ENCODE data around the gene NR0B2.
A peak's percentile ranks its signal among the peaks of the same experiment; 100 is the strongest.
"Not testable (repeated sequence)": the region's sequence is repeated elsewhere in the genome, so short reads cannot be mapped to it uniquely, and the experiment has no call there.

NR0B2 gene, protein sequence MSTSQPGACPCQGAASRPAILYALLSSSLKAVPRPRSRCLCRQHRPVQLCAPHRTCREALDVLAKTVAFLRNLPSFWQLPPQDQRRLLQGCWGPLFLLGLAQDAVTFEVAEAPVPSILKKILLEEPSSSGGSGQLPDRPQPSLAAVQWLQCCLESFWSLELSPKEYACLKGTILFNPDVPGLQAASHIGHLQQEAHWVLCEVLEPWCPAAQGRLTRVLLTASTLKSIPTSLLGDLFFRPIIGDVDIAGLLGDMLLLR

DNA sequence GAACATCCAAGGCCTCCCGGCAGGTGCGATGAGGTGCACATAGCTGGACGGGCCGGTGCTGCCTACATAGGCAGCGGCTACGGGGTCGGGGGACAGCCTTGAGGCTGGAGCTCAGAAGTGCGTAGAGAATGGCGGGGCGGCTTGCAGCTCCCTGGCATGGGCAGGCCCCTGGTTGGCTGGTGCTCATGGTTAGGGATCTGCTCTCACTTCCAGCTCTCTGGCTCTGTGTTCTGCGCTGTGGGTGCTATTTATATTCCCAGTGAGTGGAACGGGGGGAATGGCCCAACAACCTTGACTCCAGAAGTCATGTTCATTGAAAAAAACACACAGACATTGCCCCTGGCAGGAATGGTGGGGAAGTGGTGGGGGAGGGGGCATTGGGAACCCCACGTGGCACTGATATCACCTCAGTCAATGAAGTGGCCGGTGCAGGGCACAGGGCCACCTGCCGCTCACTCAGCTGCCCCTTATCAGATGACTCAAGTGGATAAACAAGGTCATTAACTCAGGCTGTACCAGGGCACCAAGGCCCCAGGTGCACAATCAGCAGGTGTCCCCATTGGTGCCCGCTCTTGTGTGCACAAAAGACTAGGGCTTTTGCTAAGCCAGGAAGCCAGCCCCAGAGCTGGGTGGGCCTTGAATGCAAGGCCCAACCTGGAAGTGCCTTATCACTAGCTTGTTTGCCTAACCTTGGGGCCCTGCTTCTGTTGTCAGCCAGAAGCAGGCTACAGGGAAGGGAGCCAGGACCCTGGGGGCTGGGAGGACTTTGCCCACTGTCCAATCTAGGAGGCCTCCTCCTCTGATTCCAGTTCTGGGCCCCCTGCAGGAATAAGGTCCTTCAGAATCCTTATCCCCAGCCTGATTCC, at the start of gene NR0B2:
Gene NR0B2 (minus strand): TSS at position 222 of the 866 bp plus-strand sequence. CDS start 35 bp downstream, at position 187.
- no peak for DNase-seq (ENCODE audit: low read depth)

DNA sequence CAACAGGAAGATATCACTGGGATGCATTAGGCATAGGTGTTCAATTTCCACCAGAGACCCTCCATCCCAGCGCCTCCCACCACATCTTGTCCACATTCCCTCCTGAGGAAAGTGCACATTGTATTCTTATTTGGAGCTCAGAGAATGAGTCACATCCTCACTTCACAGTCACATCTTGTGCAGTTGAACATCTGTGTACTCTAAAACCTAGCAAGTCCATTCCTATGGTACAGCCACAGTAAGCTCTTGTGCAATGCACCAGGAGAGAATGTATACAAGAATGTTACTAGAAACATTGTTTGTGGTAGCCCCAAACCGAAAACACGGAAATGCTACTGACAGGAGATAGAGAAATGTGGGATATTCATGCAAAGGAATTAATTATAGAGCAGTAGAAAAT, 48.1 kb upstream of the NR0B2 start:
- DNase-seq (ENCODE audit: low read depth) = no peak

DNA sequence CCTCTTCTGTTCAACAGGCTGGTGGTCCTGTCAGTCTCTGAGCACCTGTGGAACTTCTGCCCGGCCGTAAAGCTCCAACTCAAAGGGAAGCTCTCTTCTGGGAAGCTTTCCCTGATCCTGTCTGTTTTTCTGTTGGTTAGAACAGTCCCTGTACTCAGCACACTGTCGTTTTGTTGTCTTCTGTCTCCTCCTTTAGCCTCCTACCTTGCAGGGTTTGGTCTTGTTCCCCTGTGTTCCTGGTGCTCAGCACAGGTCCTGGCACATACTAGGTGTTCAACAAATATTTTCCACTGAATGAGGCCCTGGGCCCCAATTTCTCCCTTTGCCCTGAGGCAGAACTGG, 46.8 kb upstream of the NR0B2 start:
- DNase-seq (ENCODE audit: low read depth) = no peak

DNA sequence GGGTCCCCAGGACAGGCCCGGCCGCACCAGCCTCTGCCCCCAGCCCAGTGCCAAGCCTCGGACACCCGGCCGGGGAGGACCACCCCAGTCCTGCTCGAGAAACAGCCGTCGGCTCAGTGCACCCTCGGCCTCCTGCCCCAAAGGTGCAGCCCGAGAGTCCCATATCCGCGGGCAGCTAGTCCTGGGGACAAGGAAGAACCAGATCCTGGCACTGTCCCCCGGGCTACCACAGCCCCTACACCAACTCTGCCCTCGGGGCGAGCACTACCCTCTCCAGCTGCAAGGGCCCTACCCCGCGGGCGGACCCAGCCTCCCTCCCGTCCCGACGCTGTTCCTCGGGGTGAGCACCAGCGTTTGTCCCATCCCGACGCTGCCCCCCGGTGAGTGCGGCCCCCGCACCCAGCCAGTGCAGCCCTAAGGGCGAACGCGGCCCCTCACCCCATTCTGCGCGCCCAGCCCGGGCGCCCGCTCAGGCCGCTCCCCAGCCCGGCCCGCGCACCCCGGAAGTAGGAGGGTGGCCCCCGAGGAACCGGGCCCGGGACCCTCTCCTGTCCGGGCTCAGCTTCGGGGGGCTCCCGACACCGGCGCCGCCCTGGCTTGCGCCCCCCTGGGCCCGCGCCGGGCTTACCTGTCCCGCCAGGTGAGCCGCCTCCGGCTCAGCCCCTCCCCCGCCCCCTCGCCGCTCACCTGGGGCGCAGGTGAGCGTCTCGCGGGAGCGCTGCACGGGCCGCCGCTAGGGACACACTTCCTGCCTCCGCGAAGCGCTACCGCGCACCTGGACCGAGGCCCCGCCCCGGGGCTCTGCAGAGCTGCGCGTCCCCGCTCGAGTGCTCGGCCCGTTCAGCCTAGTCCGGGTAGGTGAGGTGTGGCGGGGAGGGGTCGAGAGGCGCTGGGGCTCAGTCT, 46.2 kb upstream of the NR0B2 start, which contains the start of gene KDF1:
Gene KDF1 (minus strand): TSS at position 747 of the 903 bp plus-strand sequence. CDS start 8,088 bp downstream, outside the sequence.
- peak; percentile 36 for DNase-seq (ENCODE audit: low read depth)

DNA sequence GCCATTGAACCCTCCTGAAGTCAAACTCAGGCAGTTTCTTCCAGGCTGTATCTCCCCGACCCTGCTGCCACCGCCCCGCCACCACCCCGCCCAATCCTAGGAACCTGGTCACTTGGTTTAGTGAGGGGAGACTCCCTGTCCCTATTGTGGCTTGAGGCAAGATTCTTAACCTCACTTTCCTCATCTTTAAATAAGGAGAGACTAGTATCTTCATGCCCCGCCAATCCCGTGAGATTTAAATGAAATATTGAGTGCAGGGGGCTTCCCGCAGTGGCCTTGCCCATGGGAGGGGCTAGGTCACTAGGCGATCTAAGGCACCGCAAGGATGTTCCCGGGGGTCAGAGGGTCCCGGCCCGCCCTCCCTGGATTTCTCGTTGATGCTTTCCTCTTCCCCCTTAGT, 45.5 kb upstream of the NR0B2 start:
- no peak for DNase-seq (ENCODE audit: low read depth)

DNA sequence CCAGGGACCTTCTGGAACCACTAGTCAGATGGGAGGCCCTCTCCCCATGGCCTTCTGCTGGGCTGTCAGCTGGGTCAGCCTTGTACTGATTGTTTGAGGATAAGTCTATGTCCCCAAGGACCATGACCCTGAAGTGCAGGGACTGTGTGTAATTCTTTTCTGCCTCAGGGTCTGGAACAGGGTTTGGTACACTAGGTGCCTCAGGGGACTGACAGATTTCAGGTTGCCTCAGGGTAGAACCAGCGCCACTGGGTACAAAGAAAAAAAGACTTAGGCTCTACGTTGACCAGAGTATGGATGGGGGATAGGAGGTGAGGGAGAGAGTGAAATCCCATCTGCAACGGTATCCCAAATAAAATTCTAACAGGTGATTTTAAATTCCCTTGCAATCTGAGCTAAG, 43.5 kb upstream of the NR0B2 start:
- DNase-seq (ENCODE audit: low read depth) = no peak

DNA sequence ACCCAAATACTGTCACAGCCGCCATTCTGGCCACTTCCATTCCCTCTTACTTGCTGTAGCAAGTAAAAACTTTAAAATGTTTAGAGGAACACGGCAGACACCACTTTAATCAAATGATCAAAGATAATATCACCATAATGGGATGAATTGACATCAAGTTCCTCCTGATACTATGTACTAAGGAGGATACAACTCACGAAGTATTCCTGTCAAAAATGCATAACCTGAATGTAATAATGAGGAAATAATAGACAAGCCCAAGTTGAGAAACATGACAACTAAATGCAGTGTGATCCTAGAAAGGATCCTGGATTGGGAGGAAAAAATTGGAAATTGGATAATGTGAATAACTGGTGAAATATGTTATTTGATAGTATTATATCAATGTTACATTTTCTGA, 42.5 kb upstream of the NR0B2 start:
- no peak for DNase-seq (ENCODE audit: low read depth)

DNA sequence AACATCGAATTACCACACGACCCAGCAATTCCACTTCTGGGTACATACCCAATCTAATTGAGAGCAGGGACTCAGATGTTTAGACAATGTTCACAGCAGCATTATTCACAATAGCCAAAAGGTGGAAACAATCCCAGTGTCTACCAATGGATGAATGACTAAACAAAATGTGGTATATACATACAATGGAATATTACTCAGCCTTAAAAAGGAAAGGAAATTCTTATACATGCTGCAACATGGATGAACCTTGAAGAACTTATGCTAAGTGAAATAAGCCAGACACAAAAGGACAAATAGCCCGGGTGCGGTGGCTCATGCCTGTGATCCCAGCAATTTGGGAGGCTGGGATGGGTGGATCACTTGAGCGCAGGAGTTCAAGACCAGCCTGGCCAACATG, 39.6 kb upstream of the NR0B2 start:
- no peak for DNase-seq (ENCODE audit: low read depth)

DNA sequence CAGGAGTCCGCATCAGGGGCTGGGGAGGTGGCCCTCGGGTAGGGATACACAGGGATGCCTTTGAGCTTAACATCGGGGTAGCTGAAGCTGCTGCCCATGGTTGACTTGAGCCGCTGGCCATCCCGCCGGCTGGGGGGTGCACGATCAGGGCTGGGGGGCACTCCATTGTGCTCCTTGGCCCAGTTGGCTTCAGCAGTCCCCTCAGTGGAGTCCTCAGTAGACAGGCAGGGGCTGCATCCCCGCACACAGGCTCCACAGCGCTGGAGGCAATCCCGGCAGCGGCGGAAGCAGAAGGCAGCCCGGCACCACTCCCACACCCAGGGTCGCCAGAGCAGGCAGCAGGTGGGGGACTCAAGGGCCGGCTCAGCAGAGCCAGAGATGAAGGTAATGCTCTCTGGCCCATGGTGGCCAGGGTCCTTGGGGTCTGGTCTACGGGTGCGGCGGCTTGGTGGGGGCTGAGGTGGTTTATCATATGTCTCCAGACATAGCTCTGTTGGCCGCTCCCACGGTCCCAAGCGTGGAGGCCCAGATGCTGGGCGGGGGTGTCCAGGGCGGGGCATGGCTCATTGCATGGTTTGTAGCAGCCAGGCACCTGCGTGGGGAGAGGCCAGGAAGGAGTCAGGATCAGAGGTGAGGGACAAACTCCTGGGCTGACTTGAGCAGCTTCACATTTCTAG, 38.2 kb upstream of the NR0B2 start:
- DNase-seq (ENCODE audit: low read depth) = no peak

DNA sequence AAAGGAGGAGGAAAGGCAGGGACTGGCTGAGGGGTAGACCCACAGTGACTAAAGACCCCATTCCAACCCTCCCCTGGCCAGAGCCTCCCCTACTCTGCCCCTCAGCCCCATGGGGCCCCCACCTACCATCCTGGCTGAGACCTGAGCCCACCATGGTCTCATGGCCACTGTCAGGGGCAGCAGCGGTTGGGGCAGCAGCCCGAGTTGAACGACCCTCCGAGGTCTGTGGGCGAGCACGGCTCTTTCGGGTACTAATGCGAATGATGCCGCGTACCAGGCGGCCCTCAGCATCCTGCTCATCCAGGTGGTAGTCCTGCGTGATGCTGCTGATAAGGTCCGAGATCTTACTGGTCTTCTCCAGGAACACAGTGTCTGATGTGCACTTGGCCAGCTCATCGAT, 37.4 kb upstream of the NR0B2 start:
- DNase-seq (ENCODE audit: low read depth) = no peak

DNA sequence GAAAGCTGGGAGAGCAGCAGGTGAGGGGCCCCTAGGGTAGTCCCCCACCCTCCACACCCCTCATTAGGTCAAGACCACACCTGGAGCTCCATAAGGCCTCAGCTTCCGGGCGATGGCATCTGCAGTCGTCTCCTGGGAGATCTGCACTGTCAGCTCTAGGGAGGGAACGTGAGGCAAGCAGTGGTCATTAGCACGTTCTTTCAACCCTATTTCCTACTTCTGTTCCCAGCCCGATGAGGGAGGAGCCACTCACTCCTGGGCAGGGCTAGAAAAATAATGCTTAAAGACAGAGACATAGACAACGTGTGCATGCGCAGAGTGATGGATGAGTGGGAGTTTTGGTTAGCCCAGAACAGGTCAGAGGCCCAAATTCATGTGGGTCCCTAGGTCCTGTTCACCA, 36.8 kb upstream of the NR0B2 start:
- no peak for DNase-seq (ENCODE audit: low read depth)

DNA sequence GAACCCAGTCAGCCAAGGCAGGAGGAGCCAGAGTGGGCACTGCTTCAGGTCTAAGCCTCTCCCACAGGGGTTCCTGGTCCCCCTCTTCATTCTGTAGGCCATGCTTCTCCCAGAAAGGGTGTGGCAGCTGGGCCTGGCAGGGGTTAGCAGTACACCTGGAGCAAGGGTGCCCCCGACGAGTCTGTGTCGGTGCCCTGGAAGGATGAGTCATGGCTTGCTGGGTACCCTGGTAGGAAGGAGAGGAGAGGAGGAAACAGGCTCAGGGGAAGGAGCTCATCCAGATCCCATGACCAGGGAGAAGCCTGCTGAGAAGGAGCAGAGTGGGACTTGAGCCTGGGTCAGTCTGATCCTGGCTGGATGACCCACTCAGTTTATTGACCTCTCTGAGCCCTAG, 36.1 kb upstream of the NR0B2 start:
- no peak for DNase-seq (ENCODE audit: low read depth)

DNA sequence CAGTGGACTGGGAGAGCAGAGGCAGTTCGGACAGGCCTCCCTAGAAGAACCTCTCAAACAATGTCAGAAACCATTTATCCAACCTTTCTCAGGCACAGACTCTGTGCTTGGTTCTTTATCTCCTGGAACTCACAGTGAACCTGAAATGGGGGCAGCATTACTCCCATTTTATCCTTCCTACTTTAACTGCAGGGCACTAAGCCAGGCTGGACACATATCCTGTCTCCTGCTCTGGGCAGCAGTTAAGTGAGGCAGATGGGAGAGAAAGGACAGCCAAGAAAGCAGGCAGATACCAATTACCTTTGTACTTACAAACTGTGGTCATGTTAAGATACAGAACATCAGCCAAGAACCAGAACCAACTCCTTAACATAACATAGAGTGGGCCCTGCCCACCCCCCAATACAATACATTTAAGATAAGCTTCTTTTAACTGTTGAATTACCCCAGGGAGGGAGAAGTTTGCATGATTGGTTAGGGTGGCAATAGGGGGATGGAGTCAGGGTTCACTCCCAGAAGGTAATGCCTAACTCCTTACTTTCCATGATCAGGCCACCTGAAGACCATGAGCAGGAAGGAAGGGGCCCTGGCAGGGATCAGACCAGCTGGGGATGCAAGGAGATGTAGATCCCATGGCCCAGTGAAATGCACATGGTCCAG, 35.6 kb upstream of the NR0B2 start:
- no peak for DNase-seq (ENCODE audit: low read depth)

DNA sequence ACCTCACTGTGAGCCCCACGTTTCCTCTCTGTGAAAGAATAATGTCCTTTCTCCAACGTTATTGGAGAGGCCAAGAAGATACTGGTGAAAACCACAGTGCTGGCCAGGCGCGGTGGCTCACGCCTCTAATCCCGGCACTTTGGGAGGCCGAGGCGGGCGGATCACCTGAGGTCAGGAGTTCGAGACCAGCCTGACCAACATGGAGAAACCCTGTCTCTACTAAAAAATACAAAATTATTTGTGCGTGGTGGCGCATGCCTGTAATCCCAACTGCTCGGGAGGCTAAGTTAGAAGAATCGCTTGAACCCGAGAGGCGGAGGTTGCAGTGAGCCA, 34.9 kb upstream of the NR0B2 start:
- not testable (repeated sequence) for DNase-seq (ENCODE audit: low read depth)

DNA sequence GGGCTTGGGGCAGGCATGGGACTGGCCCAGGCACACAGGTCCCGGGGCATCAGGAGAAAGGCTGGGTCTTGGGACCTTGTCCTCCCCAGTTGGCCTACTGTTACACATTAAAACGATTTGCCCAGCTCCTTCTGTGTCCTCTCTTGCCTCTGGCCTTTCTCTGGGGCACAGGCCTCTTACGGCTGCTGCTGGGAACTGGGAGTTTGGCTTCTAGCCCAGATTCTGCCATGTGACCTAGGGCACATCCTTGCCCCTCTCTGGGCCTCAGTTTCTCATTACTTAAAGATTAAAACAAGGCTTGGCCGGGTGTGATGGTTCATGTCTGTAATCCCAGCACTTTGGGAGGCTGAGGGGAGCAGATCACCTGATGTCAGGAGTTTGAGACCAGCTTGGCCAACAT, 32.5 kb upstream of the NR0B2 start:
- no peak for DNase-seq (ENCODE audit: low read depth)

DNA sequence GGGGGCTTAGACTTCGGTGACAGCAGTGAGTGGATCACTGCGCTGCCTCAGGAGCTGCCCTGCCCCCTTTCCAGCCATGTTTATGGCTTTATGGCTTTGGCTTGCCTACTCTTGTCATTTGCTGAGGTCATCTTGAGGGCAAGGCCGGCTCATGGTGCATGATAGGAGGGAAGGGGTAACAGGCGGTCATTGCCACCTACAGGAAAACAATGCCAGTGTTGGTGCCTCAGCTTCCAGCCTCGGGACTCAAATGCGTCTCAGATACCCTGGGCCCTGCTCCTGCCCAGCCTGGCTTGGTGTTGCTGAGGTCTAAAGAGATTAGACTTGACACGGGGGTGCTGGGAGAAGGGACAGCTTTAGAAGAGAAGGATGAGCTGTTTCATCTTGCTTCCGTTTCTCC, 32.0 kb upstream of the NR0B2 start:
- DNase-seq (ENCODE audit: low read depth) = no peak

DNA sequence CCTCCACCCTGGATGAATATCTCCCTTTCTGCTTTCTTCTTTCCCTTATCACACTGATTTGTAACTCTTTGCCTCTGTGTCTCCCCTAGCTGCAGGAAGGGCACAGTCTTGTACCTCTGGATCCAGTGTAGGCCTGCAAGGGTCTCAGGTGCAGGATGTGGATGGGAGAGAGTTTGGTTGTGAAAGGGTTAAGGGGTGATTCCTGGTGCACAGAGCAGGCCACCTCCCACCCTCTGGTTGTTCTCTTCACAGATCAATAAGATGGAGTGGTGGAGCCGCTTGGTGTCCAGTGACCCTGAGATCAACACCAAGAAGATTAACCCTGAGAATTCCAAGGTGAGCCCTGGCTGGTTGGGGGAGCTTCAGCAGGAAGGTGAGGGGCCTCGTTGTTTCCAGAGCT, 31.4 kb upstream of the NR0B2 start:
- DNase-seq (ENCODE audit: low read depth) = no peak

DNA sequence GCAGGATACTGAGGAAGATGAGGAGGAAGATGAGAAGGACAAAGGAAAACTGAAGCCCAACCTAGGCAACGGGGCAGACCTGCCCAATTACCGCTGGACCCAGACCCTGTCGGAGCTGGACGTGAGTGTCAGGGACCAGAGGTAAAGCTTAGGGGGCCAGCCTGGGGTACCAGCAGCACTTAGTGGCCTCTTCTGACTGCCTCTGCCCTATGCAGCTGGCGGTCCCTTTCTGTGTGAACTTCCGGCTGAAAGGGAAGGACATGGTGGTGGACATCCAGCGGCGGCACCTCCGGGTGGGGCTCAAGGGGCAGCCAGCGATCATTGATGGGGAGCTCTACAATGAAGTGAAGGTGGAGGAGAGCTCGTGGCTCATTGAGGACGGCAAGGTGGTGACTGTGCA, 28.9 kb upstream of the NR0B2 start:
- no peak for DNase-seq (ENCODE audit: low read depth)

DNA sequence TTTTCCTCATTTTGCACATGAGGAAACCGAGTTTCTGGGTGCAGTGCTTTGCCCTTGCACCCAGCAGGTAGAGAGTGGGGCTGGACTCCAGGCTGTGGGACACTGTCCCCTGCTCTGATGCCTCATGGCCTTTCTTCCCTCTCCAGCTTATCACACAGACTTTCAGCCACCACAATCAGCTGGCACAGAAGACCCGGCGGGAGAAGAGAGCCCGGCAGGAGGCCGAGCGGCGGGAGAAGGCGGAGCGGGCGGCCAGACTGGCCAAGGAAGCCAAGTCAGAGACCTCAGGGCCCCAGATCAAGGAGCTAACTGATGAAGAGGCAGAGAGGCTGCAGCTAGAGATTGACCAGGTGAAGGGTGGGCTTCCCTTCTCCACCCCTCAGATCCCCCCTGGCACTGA, 27.5 kb upstream of the NR0B2 start:
- no peak for DNase-seq (ENCODE audit: low read depth)

DNA sequence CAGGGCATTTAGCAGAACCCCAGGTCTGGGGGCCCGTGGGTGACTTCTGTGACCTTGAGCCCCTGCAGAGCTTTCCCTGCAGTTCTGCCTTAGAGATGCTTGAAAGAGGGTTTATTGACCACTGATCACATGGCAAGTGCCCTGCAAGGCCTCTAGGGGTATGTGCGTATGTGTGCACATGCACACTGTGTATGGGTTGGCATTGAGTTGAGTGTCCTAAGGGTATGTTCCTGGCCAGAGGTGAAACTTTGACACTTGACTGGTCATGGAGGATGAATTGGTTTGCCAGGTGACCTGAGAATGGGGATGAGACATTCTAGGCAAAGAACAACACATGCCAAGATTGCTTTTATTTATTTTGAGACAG, 24.9 kb upstream of the NR0B2 start:
- no peak for DNase-seq (ENCODE audit: low read depth)

DNA sequence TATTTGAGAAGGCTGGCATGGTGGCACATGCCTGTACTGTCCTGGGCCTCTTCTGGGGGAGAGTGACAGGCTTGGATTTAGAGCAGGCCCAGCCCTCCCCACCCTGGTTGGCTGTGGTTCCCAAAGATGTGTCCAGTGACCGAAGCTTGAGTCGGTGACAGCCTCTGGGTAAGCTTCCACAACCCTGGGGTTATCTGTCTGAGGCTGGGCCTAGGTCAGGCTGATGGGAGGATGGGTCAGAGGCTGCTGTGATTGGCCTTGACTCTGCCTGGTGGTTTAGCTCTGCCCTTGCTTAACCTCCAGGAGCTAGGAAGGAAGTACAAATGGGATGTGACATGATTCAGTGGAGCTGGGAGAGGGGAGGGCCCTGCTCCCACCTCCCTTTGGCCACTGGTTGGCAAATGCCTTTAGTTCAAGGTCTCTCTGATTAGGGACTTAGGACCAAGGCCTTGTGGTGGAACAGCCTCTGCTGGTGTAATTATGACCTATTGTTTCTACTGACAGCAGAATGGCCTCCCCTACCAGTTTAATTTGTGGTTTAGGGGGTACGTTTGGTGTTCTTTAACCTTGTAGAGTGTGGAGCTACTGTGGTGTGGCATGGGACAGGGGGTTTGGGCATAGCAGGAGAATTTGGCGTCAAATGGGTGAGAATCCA, 24.4 kb upstream of the NR0B2 start:
- DNase-seq (ENCODE audit: low read depth) = no peak

Measured in activated T-helper 9 cell treated with anti-CD3 and anti-CD28 coated beads, Interleukin-2, amount 50 U/mL, for 16 hours (primary cell).